B cell (primary cell): ENCODE measurements around the gene FAM180B.

ENCODE experiments used
- CTCF ChIP-seq: fragments of 200-600 bp; IDR thresholded peaks from one replicate; pipeline ENCODE4 v1.8.0; 2022; ENCODE audit warnings: antibody characterized with exemption, mild to moderate bottlenecking
- EZH2 ChIP-seq: IDR thresholded peaks from 2 replicates; pipeline ENCODE4 v1.6.1; 2012; ENCODE audit warnings: borderline replicate concordance, low read depth, mild to moderate bottlenecking, moderate library complexity, low read length; ENCODE audit not compliant: insufficient read depth, poor library complexity, severe bottlenecking

- no peak for TF ChIP-seq EZH2
- TF ChIP-seq CTCF, result no peak
These were observed 20.3 kb downstream of the FAM180B start for GRCh38 chr11:47606731-47607130.
